NCI-H82 (cell line): ENCODE measurements around the gene FAM111A.

Source experiments
- DNase-seq: peaks from one replicate; lab custom pipeline; 2025; lab: John Stamatoyannopoulos, UW

FAM111A gene

GRCh38 chr11:59141673-59142460, 789 bp upstream of the FAM111A start:
- DNase-seq, result no peak

- no peak for DNase-seq
Measured at GRCh38 chr11:59144096-59144495, 1.4 kb downstream of the FAM111A start.

- peak; percentile 46 for DNase-seq
Measured at GRCh38 chr11:59144579-59145345, 2.1 kb downstream of the FAM111A start.

GRCh38 chr11:59145534-59145933, 2.9 kb downstream of the FAM111A start:
- DNase-seq, result no peak

GRCh38 chr11:59151761-59152160, 9.1 kb downstream of the FAM111A start:
- no peak for DNase-seq

- no peak for DNase-seq
Measured at GRCh38 chr11:59152312-59152951, 9.8 kb downstream of the FAM111A start.

- DNase-seq, result no peak
Measured at GRCh38 chr11:59154610-59155009, 12.0 kb downstream of the FAM111A start.

- no peak for DNase-seq
Measured at GRCh38 chr11:59157433-59157832, 14.8 kb downstream of the FAM111A start.

- peak; percentile 70 for DNase-seq
Measured at GRCh38 chr11:59158206-59159068, 15.8 kb downstream of the FAM111A start.

- DNase-seq, result no peak
Measured at GRCh38 chr11:59164028-59164427, 21.4 kb downstream of the FAM111A start.

GRCh38 chr11:59171508-59172322, 29.1 kb downstream of the FAM111A start, which contains the start of gene DTX4:
Gene DTX4 (plus strand): TSS chr11:59172132. CDS start chr11:59172596, 464 bp downstream.
- peak; percentile 92 for DNase-seq

GRCh38 chr11:59172345-59173079, 29.9 kb downstream of the FAM111A start:
- DNase-seq, result peak; percentile 29

- peak; percentile 71 for DNase-seq
Measured at GRCh38 chr11:59173080-59173963, 30.7 kb downstream of the FAM111A start.

- peak; percentile 40 for DNase-seq
Measured at GRCh38 chr11:59173964-59174663, 31.5 kb downstream of the FAM111A start.

- no peak for DNase-seq
Measured at GRCh38 chr11:59174664-59175033, 32.0 kb downstream of the FAM111A start.

- DNase-seq, result peak; percentile 76
Measured at GRCh38 chr11:59175091-59175501, 32.4 kb downstream of the FAM111A start.

- DNase-seq, result no peak
Measured at GRCh38 chr11:59176330-59176729, 33.7 kb downstream of the FAM111A start.

GRCh38 chr11:59178402-59178801, 35.7 kb downstream of the FAM111A start:
- DNase-seq, result no peak
